Left kidney (tissue), 8 donors: ENCODE results near the gene KRTAP5-11. TPM values are rescaled to one million over a fixed set of nuclear protein-coding genes. Genes with fewer than 3 reads are reported as not detected.
"Not testable (repeated sequence)": the region's sequence is repeated elsewhere in the genome, so short reads cannot be mapped to it uniquely, and the experiment has no call there.

ENCODE experiments used
- DNase-seq: peaks from one replicate; pipeline ENCODE4 v3.0.0-alpha.2; 2013
- long read RNA-seq, 8 donors: transcript quantifications; one replicate each; lab custom pipeline, GENCODE V29; 2026
- polyA plus RNA-seq: library from polyadenylated mRNA; unstranded; fragments of 120-200 nt; gene quantifications from one replicate; pipeline ENCODE4 v1.2.1, GENCODE V29; 2013; ENCODE audit not compliant: insufficient read length

KRTAP5-11 gene, protein sequence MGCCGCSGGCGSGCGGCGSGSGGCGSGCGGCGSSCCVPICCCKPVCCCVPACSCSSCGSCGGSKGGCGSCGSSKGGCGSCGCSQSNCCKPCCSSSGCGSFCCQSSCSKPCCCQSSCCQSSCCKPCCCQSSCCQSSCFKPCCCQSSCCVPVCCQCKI
- polyA plus RNA-seq, result 0.76 TPM
- long read RNA-seq, donor 1, result 0 reads
- long read RNA-seq, donor 2, result 0 reads
- long read RNA-seq, donor 3, result 0 reads
- long read RNA-seq, donor 4, result 0 reads
- long read RNA-seq, donor 5, result 0 reads
- long read RNA-seq, donor 6, result 0 reads
- long read RNA-seq, donor 7, result 0 reads
- long read RNA-seq, donor 8, result 0 reads

- no peak for DNase-seq
Observed at GRCh38 chr11:71582309-71582895, at the start of gene KRTAP5-11. Gene KRTAP5-11, minus strand, starts transcription at chr11:71582875. Its CDS starts 38 bp downstream, at chr11:71582837.

GRCh38 chr11:71631551-71631950 lies 48.9 kb upstream of the KRTAP5-11 start:
- DNase-seq, result not testable (repeated sequence)

- DNase-seq, result not testable (repeated sequence)
Observed at GRCh38 chr11:71630071-71630470, 47.4 kb upstream of the KRTAP5-11 start.

- DNase-seq, result not testable (repeated sequence)
Observed at GRCh38 chr11:71628943-71629342, 46.3 kb upstream of the KRTAP5-11 start.

DNA sequence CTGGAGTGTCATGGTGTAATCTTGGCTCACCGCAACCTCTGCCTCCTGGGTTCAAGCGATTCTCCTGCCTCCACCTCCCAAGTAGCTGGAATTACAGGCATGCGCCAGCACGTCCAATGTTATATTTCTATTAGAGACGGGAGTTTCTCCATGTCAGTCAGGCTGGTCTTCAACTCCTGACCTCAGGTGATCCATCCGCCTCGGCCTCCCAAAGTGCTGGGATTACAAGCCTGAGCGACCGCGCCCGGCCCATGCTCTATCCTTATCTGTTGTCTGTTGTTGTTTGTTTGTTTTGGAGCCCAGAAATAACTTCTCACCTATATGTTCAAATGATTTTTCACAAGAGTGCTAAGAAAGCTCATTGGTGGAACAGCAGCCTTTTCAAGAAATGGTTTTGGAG lies 40.6 kb upstream of the KRTAP5-11 start:
- not testable (repeated sequence) for DNase-seq

DNA sequence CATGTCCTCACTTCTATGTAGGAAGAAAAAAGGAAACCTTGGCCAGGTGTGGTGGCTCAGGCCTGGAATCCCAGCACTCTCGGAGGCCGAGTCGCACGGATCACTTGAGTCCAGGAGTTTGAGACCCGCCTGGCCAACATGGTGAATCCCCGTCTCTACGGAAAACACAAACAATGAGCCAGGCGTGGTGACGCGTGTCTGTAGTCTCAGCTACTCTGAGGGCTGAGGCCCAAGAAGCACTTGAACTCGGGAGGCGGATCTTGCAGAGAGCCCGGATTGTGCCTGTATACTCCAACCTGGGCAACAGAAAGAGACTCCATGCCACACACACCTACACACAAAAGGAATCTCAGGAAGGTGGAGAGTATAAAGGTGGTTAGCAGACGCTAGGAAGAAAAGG lies 39.9 kb upstream of the KRTAP5-11 start:
- not testable (repeated sequence) for DNase-seq

DNA sequence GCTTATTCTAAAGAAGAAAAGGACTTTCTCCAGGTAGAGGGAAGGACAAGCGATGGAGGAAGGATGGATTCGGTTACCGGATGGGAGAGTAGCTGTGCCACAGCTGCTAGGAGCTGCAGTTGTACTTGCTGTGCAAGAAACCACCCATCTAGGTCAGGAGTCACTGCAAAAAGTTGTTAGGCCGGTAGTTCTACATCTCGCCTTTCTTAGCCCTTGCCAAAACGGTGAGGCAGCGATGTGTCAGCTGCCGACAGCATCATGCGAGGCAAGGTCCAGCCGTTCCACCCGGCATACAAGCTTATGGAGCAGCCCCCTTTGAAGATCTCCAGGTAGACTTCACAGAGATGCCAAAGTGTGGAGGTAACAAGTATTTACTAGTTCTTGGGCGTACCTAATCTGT lies 32.3 kb upstream of the KRTAP5-11 start:
- not testable (repeated sequence) for DNase-seq

DNA sequence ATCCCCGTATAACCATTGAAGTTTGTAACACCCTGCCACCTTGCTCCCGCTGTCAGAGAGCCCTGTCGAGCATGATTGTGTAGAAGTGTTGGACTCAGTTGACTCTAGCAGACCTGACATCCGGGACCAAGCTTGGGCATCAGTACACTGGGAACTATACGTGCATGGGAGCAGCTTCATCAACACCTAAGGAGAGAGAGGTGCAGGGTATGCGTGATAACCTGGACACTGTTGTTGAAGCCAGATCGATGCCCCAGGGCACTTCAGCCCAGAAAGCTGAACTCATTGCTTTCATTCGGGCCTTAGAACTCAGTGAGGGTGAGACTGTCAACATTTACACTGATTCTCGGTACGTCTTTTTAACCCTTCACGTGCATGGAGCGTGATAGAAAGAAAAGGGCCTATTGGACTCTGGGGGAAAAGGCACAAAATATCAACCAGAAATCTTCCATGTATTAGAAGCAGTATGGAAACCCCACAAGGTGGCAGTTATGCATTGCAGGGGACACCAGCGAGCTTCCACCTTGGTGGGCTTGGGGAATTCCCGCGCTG lies 31.8 kb upstream of the KRTAP5-11 start:
- DNase-seq, result not testable (repeated sequence)

DNA sequence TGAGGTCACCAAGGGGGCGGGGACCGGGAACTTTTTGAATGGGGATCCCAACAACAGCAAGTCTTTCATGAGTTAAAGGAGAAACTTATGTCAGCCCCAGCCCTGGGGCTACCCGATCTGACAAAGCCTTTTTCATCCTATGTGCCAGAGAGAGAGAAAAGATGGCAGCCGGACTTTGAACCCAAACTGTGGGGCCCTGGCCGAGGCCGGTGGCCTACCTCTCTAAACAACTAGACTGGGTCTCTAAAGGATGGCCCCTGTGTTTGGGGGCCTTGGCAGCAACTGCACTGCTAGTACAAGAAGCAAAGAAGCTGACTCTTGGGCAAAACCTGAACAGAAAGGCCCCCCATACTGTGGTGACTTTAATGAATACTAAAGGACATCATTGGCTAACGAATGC lies 31.3 kb upstream of the KRTAP5-11 start:
- not testable (repeated sequence) for DNase-seq

GRCh38 chr11:71611218-71611910 lies 28.7 kb upstream of the KRTAP5-11 start:
- DNase-seq, result not testable (repeated sequence)

- not testable (repeated sequence) for DNase-seq
Observed at GRCh38 chr11:71608272-71608671, 25.6 kb upstream of the KRTAP5-11 start.

DNA sequence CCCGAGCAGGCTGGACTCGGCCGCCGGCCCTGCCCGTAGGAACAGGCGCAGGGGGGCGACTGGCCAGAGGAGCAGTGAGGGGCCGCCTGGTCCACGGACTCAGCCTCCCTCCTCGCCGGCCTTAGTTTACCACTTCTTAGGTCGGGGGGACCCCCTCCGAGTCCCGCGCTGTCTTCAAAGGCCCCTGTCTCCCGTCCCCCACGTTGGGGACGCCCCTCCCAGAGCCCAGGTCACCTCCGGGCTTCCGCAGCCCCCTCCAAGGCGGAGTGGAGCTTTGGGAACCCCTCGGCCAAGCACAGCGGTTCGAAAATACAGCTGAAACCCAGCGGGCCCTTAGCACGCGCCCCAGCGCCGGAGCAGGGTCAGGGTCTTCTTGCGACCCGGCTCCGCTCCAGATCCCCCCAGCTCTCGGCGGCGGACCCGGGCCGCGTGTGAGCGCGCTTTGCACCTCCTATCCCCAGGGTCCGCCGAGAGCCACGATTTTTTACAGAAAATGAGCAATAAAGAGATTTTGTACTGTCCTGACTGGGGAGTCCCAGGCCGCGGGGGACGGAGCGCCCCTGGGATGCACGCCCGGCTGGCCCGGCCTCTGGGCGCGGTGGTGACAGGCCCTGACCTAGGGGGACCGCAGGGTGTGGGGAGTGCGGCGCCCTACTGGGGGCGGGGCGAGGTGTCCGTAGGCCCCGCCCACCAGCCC lies 25.0 kb upstream of the KRTAP5-11 start:
- not testable (repeated sequence) for DNase-seq

DNA sequence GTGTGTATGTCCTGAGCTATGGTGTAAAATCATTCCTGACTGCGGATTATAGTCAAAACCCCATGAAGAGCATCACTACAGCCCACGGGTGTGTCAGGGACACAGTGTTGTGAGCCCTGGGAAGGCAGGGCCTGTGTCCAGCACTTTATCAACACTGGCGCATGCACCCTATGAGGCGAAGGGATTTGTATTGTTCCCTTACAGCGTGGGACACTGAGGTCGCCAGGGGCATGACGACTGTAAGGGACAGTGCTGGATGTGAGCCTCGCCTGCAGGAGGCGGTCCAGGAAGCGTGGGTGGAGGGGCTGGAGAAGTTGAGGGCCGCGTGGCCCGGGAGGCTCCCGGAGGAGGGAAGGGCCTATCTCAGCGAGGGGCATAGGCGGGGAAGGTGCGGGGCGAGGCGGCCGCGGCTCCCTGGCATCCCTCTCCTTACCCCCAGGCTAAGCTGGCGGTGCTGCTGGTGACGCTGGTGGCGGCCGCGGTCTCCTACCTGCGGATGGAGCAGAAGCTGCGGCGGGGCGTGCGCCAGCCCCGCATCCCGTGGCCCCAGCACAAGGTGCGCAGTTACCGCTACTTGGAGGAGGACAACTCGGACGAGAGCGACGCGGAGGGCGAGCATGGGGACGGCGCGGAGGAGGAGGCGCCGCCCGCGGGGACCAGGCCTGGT lies 24.3 kb upstream of the KRTAP5-11 start:
- not testable (repeated sequence) for DNase-seq

DNA sequence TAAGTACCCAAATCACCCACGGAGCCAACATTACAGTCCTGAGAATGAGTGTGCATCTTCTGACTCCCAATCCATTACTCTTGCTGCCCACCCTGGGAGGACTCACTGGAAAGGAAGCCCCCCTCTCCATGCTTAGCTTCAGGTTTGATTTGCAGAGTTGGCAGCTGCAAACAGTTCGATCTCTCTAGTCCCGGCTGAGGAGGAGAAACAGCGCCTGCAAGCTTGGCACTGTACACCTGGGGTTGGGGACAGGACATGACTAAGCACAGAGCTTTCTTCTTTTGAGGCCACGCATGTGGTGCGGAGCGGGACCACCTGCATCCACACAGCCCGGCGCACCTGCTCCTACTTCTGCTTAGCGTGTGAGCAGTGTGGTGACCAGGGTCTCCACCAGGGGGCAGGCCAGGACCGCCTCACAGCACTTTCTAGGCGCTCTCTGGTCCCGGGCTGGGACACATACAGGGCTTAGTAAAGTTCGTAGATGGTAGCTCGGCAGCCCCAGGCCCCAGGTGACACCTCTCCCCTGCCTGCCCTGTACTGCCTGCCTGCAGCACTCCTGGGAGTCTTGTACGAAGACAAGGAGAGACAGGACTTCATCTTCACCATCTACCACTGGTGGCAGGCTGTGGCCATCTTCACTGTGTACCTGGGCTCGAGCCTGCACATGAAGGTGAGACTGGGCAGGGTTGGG lies 22.3 kb upstream of the KRTAP5-11 start:
- DNase-seq, result not testable (repeated sequence)

DNA sequence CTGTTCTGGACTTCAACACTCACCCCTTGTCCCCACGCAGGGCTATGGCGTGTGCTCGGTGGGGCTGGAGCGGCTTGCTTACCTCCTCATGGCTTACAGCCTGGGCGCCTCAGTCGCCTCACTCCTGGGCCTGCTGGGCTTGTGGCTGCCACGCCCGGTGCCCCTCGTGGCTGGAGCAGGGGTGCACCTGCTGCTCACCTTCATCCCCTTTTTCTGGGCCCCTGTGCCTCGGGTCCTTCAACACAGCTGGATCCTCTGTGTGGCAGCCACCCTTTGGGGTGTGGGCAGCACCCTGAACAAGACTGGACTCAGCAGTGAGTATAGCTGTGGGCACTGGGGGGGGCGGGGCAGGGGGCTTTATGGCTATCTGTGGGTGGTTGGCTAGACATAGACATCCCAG lies 20.5 kb upstream of the KRTAP5-11 start:
- DNase-seq, result not testable (repeated sequence)

DNA sequence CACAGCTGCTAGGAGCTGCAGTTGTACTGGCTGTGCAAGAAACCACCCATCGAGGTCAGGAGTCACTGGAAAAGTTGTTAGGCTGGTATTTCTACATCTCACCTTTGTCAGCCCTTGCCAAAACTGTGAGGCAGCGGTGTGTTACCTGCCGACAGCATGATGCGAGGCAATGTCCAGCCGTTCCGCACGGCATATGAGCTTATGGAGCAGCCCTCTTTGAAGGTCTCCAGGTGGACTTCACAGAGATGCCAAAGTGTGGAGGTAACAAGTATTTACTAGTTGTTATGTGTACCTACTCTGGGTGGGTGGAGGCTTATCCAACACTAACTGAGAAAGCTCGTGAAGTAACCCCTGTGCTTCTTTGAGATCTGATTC lies 6.9 kb upstream of the KRTAP5-11 start:
- not testable (repeated sequence) for DNase-seq

- DNase-seq, result not testable (repeated sequence)
Observed at GRCh38 chr11:71588822-71589545, 6.3 kb upstream of the KRTAP5-11 start.

GRCh38 chr11:71588314-71588713 lies 5.6 kb upstream of the KRTAP5-11 start:
- not testable (repeated sequence) for DNase-seq

- not testable (repeated sequence) for DNase-seq
Observed at GRCh38 chr11:71585673-71586072, 3.0 kb upstream of the KRTAP5-11 start.

DNA sequence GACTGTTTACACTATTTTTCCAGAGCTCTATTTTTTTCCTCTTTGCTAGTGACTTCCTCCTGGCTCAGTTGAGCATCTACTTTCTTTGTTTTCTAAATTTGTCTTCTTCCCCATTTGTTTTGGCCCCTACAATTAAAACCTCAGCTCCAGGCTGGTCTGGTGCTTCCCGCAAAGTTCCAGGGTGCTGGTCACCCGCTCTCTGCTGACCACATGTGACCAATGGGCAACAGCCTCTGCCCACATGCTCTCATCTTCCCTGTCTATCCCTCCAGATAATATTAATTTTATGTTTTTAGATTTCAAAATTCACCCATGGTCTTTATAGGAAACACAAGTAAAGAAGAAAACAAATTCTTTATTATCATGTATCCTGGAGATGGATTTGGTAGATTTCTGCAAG lies 294 bp upstream of the KRTAP5-11 start:
- DNase-seq, result not testable (repeated sequence)
